NT2/D1 (cell line): ENCODE results near the gene SAA2.
"Not testable (repeated sequence)": the region's sequence is repeated elsewhere in the genome, so short reads cannot be mapped to it uniquely, and the experiment has no call there.

ENCODE experiments used
- DNase-seq: peaks from one replicate; pipeline ENCODE4 v3.0.0-alpha.2; 2011; ENCODE audit warnings: low read depth, low spot score
- H3K27me3 ChIP-seq: 2 replicates; pipeline ENCODE4 v1.6.0; 2011; ENCODE audit warnings: mild to moderate bottlenecking; ENCODE audit not compliant: insufficient read length, insufficient read depth
- H3K36me3 ChIP-seq: 2 replicates; pipeline ENCODE4 v1.6.1; 2011; ENCODE audit warnings: mild to moderate bottlenecking, low read length, mixed read lengths; ENCODE audit not compliant: insufficient read depth, insufficient read length
- H3K4me1 ChIP-seq: 2 replicates; pipeline ENCODE4 v1.5.1; 2011; ENCODE audit not compliant: insufficient read depth, insufficient read length
- H3K4me3 ChIP-seq: 2 replicates; pipeline ENCODE4 v1.5.1; 2011; ENCODE audit warnings: low read depth; ENCODE audit not compliant: insufficient read length
- H3K9ac ChIP-seq: 2 replicates; pipeline ENCODE4 v1.6.0; 2011; ENCODE audit warnings: low read depth; ENCODE audit not compliant: insufficient read length
- H3K9me3 ChIP-seq: 2 replicates; pipeline ENCODE4 v1.5.1; 2011; ENCODE audit warnings: mild to moderate bottlenecking, low read length; ENCODE audit not compliant: insufficient read depth
- SUZ12 ChIP-seq: IDR thresholded peaks from 2 replicates; pipeline ENCODE4 v1.6.1; 2011; ENCODE audit not compliant: insufficient read length, insufficient read depth; ENCODE audit errors: extremely low read depth
- YY1 ChIP-seq: IDR thresholded peaks from 2 replicates; pipeline ENCODE4 v1.6.1; 2011; ENCODE audit not compliant: insufficient read length, insufficient read depth
- ZNF274 ChIP-seq: IDR thresholded peaks from 2 replicates; pipeline ENCODE4 v1.6.1; 2011; ENCODE audit warnings: mild to moderate bottlenecking, low read depth, low read length

The SAA2 gene

DNA sequence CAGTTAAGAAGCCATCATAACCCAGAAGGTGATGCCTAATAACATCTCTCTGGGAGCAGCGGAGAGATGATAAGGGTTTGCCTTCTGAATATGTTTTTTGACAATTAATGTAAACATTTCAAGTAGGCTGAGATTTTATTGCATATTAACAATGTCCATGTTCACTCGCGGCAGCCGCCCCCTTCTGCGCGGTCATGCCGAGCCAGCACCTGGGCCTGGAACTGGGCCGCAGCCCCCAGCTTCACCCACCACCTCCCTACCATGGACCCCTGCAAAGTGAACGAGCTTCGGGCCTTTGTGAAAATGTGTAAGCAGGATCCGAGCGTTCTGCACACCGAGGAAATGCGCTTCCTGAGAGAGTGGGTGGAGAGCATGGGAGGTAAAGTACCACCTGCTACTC is 13.3 kb upstream of the SAA2 start:
- TF ChIP-seq SUZ12 (no peak), YY1 (no peak), ZNF274 (no peak)
- H3K9me3 ChIP-seq, result no peaks in the 10 kb centered on the region
- no peak overlapping the region for H3K9ac ChIP-seq
- no peak for DNase-seq
- no peaks in the 10 kb centered on the region for H3K4me1 ChIP-seq
- H3K4me3 ChIP-seq, result no peak overlapping the region
- no peaks in the 10 kb centered on the region for H3K27me3 ChIP-seq
- H3K36me3 ChIP-seq, result no peaks in the 10 kb centered on the region

DNA sequence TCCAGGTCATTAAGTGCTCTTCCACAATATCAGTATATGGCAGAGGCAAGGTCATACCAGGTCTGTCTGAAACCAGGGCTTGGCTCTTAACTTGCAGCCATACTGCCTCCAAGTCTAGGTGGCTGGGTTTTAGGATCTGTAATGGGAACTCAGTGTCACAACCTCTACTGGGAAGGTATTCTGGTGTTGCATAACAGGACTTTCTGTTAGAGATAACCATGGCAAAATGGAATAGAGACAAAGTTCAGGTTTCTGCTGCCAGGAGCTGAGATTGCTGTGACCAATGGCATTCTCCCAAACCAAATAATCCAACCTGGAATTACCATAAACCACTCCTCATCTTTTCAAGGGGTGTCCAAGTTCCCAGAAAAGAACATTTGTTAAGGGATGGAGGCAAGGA is 10.8 kb upstream of the SAA2 start:
- no peak for DNase-seq
- Histone ChIP-seq H3K9ac (no peak overlapping the region), H3K27me3 (no peaks in the 10 kb centered on the region), H3K9me3 (no peaks in the 10 kb centered on the region), H3K36me3 (no peaks in the 10 kb centered on the region), H3K4me1 (no peaks in the 10 kb centered on the region), H3K4me3 (no peak overlapping the region)
- TF ChIP-seq ZNF274, result no peak
- no peak for TF ChIP-seq SUZ12
- no peak for TF ChIP-seq YY1

DNA sequence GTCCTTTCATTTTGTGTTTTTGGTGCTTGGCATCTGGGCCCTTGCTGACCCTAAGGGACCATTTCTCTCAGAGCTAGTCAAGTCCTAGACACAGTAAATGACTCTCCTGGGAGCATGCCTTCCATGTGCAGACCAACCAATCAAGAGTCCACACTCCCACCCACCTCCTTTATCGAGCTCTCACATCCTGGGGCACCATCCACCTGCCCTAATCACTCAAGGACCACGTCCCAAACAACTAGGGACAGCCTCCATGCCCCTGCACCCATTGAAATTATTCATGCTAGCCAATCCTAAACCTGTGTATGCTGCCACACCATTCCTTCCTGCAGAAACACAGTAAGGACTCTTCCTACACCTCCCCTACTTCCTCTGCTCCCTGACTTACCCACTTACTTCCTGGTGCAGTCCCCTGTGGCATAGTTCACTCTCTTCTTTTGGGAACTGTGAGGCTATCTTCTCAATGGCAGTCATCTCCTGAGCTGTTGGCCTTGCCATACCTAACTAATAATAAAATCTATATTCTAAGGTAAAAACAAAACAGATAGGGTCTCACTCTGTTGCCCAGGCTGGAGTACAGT is 6.4 kb upstream of the SAA2 start:
- no peaks in the 10 kb centered on the region for H3K27me3 ChIP-seq
- DNase-seq, result no peak
- H3K4me1 ChIP-seq, result no peaks in the 10 kb centered on the region
- H3K36me3 ChIP-seq, result no peaks in the 10 kb centered on the region
- no peaks in the 10 kb centered on the region for H3K9me3 ChIP-seq
- no peak overlapping the region for H3K4me3 ChIP-seq
- TF ChIP-seq SUZ12 (no peak), YY1 (no peak), ZNF274 (no peak)
- H3K9ac ChIP-seq, result no peak overlapping the region

DNA sequence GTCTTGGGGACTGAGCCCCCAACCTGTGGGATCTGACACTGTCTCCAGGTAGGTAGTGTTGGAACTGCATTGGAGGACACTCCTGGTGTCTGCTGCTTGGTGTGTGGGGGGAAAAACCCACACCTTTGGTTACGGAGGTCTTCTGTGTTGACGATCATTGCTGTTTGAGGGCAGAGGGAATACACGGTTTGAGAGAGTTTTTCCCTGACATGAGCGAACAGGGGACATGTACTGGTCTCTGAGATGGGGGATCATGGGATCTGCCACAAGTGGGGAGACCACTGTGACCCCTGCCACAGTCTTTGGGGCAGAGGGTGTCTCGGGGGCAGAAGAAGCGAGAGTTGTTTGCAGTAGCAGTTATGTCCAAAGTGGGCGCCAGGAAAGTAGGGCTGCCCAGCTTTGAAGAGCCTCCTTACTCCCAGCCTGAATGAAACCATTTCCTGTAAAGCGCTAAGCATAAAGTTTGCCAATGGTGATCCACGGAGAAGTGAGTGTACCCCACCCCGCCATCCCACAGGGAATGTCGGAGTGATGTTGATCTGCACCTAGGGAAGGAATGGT is 5.4 kb upstream of the SAA2 start:
- no peak for DNase-seq

DNA sequence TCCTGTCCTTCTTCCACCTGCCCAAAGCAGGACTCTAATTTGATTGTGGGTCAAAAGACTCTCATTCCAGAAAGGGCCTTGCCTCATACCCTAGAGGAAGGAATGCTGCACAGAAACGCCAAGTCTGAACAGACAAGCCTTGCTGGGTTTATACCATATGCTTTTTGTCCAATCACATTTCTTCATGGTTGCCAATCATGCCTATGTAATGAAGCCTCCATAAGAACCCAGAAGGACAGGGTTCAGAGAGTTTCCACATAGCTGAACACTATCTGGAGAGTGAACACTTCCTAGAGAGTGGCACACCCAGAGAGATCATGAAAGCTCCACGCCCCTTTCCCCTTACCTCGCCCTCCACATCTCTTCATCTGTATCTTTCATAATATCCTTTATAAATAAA is 4.8 kb upstream of the SAA2 start:
- Histone ChIP-seq H3K36me3 (no peaks in the 10 kb centered on the region), H3K9me3 (no peaks in the 10 kb centered on the region), H3K27me3 (no peaks in the 10 kb centered on the region), H3K4me1 (no peaks in the 10 kb centered on the region), H3K4me3 (no peak overlapping the region), H3K9ac (no peak overlapping the region)
- DNase-seq, result no peak
- TF ChIP-seq SUZ12, result no peak
- TF ChIP-seq YY1, result no peak
- TF ChIP-seq ZNF274, result no peak

More for the DNA sequence above, 5.4 kb upstream of the SAA2 start:
- no peak overlapping the region for H3K4me3 ChIP-seq
- H3K4me1 ChIP-seq, result no peaks in the 10 kb centered on the region
- no peak for TF ChIP-seq SUZ12
- no peak for TF ChIP-seq YY1
- TF ChIP-seq ZNF274, result no peak
- no peaks in the 10 kb centered on the region for H3K27me3 ChIP-seq
- H3K9me3 ChIP-seq, result no peaks in the 10 kb centered on the region
- H3K9ac ChIP-seq, result no peak overlapping the region
- no peaks in the 10 kb centered on the region for H3K36me3 ChIP-seq

DNA sequence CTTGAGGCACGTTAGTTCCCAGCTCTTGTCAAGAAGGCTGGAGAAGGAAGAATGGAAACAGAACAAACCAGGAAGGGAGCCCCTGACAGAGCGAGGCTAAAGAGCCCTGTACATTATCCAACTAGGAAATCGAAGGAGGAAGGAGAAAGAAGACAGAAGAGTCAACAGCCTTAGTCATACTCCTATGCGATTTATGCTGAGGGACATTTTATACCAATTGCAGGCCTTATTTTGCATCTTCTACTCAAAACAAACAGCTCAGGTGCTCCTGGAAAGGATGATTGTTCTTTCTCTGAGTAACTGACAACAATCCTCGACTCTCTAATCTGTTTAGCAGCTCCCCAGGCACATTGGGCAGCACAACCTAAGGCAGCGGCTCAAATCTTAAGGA is 1.3 kb downstream of the SAA2 start:
- not testable (repeated sequence) for H3K9ac ChIP-seq, H3K4me3 ChIP-seq, H3K4me1 ChIP-seq, DNase-seq, H3K9me3 ChIP-seq, H3K27me3 ChIP-seq, H3K36me3 ChIP-seq

DNA sequence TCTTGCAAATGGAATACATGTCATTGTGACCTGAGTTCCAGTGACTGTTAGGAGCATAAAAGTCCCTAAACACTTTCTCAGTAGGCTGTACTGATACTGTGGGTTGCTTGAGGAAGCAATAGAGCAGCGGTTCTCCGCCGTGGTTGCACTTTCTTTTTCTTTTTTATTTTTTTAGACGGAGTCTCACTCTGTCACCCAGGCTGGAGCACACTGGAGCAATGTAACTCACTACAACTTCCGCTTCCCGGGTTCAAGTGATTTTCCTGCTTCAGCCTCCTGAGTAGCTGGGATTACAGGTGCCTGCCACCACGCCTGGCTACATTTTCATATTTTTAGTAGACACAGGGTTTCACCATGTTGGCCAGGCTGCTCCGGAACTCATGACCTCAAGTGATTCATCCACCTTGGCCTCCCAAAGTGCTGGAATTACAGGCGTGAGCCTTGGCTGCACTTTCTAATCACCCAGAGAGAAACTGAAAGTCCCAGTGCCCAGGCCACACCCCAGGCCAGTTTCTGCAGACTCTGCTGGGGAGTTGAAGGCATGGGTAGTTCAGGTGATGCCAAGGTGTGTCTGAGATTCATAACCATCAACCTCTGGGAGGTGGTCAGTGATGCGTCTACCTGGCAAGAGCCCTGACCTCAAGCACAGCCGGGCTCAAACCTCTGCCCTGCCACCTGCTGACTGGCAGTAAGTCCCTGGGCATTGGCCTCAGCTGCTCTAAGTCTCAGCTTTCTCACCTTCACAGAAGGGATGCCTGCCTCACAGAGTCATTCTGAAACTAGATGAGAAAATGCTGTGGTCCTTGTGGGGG is 1.9 kb downstream of the SAA2 start:
- H3K9ac ChIP-seq, H3K4me3 ChIP-seq, H3K27me3 ChIP-seq, DNase-seq, H3K9me3 ChIP-seq, H3K4me1 ChIP-seq, H3K36me3 ChIP-seq: not testable (repeated sequence)
